WTC11 (cell line): ENCODE results near the gene ACSS3. TPM values are rescaled to one million over a fixed set of nuclear protein-coding genes. Genes with fewer than 3 reads are reported as not detected.

Experiments
- ATAC-seq: fragments of 200-7000 bp; cut with Tn5 transposase; 2 replicates; pipeline ENCODE4 v1.10.0; 2021; ENCODE audit warnings: mild to moderate bottlenecking, moderate library complexity
- CTCF ChIA-PET: fragments of 300-600 bp; sonication (Branson Sonifier 250); formaldehyde crosslinking; loops from one replicate; lab custom pipeline; 2021; ENCODE audit warnings: antibody characterized with exemption; lab: Charles Lee
- POLR2A ChIA-PET: fragments of 350-600 bp; sonication (Branson Sonifier 250); formaldehyde crosslinking; loops from one replicate; lab custom pipeline; 2021; ENCODE audit warnings: antibody characterized with exemption; lab: Charles Lee
- DNase-seq: peaks from one replicate; pipeline ENCODE4 v3.0.0; 2021; ENCODE audit warnings: low spot score
- H3K27ac Mint-ChIP-seq: 2 replicates; pipeline ENCODE4 v1.8.0; 2021; ENCODE audit warnings: mixed read lengths
- H3K27me3 Mint-ChIP-seq: 2 replicates; pipeline ENCODE4 v1.8.0; 2021; ENCODE audit warnings: low read depth, mild to moderate bottlenecking, moderate library complexity, mixed read lengths
- H3K36me3 Mint-ChIP-seq: 2 replicates; pipeline ENCODE4 v1.8.0; 2021; ENCODE audit warnings: mixed read lengths
- H3K4me1 Mint-ChIP-seq: 2 replicates; pipeline ENCODE4 v1.8.0; 2022; ENCODE audit warnings: mixed read lengths
- H3K4me3 Mint-ChIP-seq: 2 replicates; pipeline ENCODE4 v1.8.0; 2021; ENCODE audit warnings: mild to moderate bottlenecking, moderate library complexity, mixed read lengths
- H3K9me3 Mint-ChIP-seq: 2 replicates; pipeline ENCODE4 v1.8.0; 2021; ENCODE audit warnings: mixed read lengths
- AFF4 ChIP-seq: sonication (generic); formaldehyde crosslinking; IDR thresholded peaks from 2 replicates; pipeline ENCODE4 v1.8.1; 2023; ENCODE audit warnings: mild to moderate bottlenecking, missing genetic modification reagents, borderline replicate concordance
- ARID4B ChIP-seq: sonication (generic); formaldehyde crosslinking; IDR thresholded peaks from 2 replicates; pipeline ENCODE4 v1.8.0; 2023; ENCODE audit warnings: missing genetic modification reagents, mild to moderate bottlenecking, borderline replicate concordance
- ATF2 ChIP-seq: sonication (generic); formaldehyde crosslinking; IDR thresholded peaks from 2 replicates; pipeline ENCODE4 v1.8.1; 2022; ENCODE audit warnings: low read depth, missing genetic modification reagents, borderline replicate concordance
- ATF3 ChIP-seq: sonication (generic); formaldehyde crosslinking; conservative IDR thresholded peaks from 2 replicates; pipeline ENCODE4 v1.8.1; 2022; ENCODE audit warnings: mild to moderate bottlenecking, missing genetic modification reagents
- CTCF ChIP-seq: fragments of 200-600 bp; IDR thresholded peaks from 2 replicates; pipeline ENCODE4 v1.8.0; 2022; ENCODE audit warnings: antibody characterized with exemption
- E2F4 ChIP-seq: sonication (generic); formaldehyde crosslinking; IDR thresholded peaks from 2 replicates; pipeline ENCODE4 v1.8.1; 2022; ENCODE audit warnings: low read depth, mild to moderate bottlenecking, moderate library complexity, missing genetic modification reagents, borderline replicate concordance
- IRF1 ChIP-seq: sonication (generic); formaldehyde crosslinking; IDR thresholded peaks from 2 replicates; pipeline ENCODE4 v1.8.0; 2023; ENCODE audit warnings: missing genetic modification reagents
- MXD4 ChIP-seq: fragments of 250-450 bp; sonication (Bioruptor Pico); IDR thresholded peaks from 2 replicates; pipeline ENCODE4 v1.8.0; 2021; ENCODE audit warnings: mild to moderate bottlenecking, moderate library complexity, borderline replicate concordance
- PREB ChIP-seq: sonication (generic); formaldehyde crosslinking; IDR thresholded peaks from 2 replicates; pipeline ENCODE4 v1.8.1; 2022; ENCODE audit warnings: mild to moderate bottlenecking, missing genetic modification reagents, moderate library complexity, borderline replicate concordance
- PRRX2 ChIP-seq: fragments of 250-450 bp; sonication (Bioruptor Pico); IDR thresholded peaks from 2 replicates; pipeline ENCODE4 v1.8.0; 2021; ENCODE audit warnings: mild to moderate bottlenecking
- TCF7 ChIP-seq: sonication (generic); formaldehyde crosslinking; IDR thresholded peaks from 2 replicates; pipeline ENCODE4 v1.8.0; 2022; ENCODE audit warnings: mild to moderate bottlenecking, low read depth, missing genetic modification reagents, moderate library complexity
- ZBTB43 ChIP-seq: sonication (generic); formaldehyde crosslinking; IDR thresholded peaks from 2 replicates; pipeline ENCODE4 v1.8.1; 2023; ENCODE audit warnings: mild to moderate bottlenecking, missing genetic modification reagents
- ZNF219 ChIP-seq: sonication (generic); formaldehyde crosslinking; IDR thresholded peaks from 2 replicates; pipeline ENCODE4 v1.8.0; 2023; ENCODE audit warnings: missing genetic modification reagents, mild to moderate bottlenecking, borderline replicate concordance
- ZNF317 ChIP-seq: sonication (generic); formaldehyde crosslinking; IDR thresholded peaks from 2 replicates; pipeline ENCODE4 v1.8.1; 2023; ENCODE audit warnings: low read depth, mild to moderate bottlenecking, moderate library complexity, missing genetic modification reagents, borderline replicate concordance
- total RNA-seq: library from RNA; stranded (reverse); gene quantifications from 3 replicates; pipeline ENCODE4 v1.2.3, GENCODE V29; 2021

The ACSS3 gene
- total RNA-seq, 1 experiment from 2014 or later = 18.6 TPM

- peaks cover 5% of the 10 kb centered on the region for H3K4me1 Mint-ChIP-seq
- TF ChIP-seq ARID4B = no peak
- TF ChIP-seq PRRX2 (CRISPR knock-in tag) = no peak
- TF ChIP-seq ATF3 = no peak
- TF ChIP-seq PREB (CRISPR knock-in tag) = no peak
- TF ChIP-seq ZBTB43 (CRISPR knock-in tag) = no peak
- TF ChIP-seq MXD4 (CRISPR knock-in tag) = no peak
- no peak for TF ChIP-seq ZNF219 (CRISPR knock-in tag)
- TF ChIP-seq IRF1 (CRISPR knock-in tag) = no peak
- TF ChIP-seq, all 79 proteins: peak for 0
- no peaks in the 10 kb centered on the region; the same call in 1 of the 2 replicates for H3K9me3 Mint-ChIP-seq
- no peak overlapping the region for H3K27ac Mint-ChIP-seq
- peaks cover 21% of the 10 kb centered on the region for H3K27me3 Mint-ChIP-seq
- H3K36me3 Mint-ChIP-seq = no peaks in the 10 kb centered on the region
- ChIA-PET POLR2A (no interaction called here), CTCF (no interaction called here)
- DNase-seq (no peak), ATAC-seq (no peak)
- no peak overlapping the region for H3K4me3 Mint-ChIP-seq
Observed at GRCh38 chr12:81070846-81071245, 7.0 kb upstream of the ACSS3 start.

GRCh38 chr12:81075539-81075938 is 2.3 kb upstream of the ACSS3 start:
- CTCF ChIA-PET = no interaction called here
- no peak for ATAC-seq

More at GRCh38 chr12:81075539-81075938, 2.3 kb upstream of the ACSS3 start:
- H3K4me3 Mint-ChIP-seq = no peak overlapping the region
- H3K4me1 Mint-ChIP-seq = peaks cover 39% of the 10 kb centered on the region
- H3K27me3 Mint-ChIP-seq = no peaks in the 10 kb centered on the region; the same call in 1 of the 2 replicates
- H3K27ac Mint-ChIP-seq = no peak overlapping the region
- POLR2A ChIA-PET = no interaction called here
- H3K36me3 Mint-ChIP-seq = no peaks in the 10 kb centered on the region
- H3K9me3 Mint-ChIP-seq = no peaks in the 10 kb centered on the region
- DNase-seq = no peak
- TF ChIP-seq ATF2 (CRISPR knock-in tag) (no peak), CTCF (no peak), AFF4 (no peak), E2F4 (no peak), ZNF317 (CRISPR knock-in tag) (no peak), TCF7 (CRISPR knock-in tag) (no peak)
